ENCODE data around the gene ARHGAP22.

ARHGAP22 gene

DNA sequence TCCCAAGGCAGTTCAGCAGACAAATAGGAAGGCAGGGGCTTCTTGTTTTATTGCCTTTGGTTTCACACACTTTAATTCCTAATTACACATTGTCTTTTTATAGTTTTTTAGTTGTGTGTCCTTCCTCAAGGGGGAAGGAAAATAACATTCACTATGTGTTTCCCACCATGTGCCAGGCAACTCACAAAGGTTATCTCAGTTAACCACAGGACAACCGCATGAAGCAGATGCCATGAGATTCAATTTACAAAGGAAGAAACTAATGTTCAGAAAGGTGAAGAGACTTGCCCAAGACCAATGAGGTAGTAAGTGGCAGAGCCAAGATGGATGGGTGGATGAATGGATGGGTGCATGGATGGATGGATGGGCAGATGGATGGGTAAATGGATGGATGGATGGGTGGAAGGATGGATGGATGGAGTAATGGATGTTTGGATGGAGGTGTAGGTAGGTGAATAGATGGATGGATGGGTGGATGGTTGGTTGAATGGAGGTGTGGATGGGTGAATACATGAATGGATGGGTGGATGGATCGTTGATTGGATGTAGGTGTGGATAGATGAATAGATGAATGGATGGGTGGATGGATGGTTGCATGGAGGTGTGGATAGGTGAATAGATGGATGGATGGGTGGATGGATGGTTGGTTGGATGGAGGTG, 77.9 kb downstream of the ARHGAP22 start:
- DNase-seq, result no peak

DNA sequence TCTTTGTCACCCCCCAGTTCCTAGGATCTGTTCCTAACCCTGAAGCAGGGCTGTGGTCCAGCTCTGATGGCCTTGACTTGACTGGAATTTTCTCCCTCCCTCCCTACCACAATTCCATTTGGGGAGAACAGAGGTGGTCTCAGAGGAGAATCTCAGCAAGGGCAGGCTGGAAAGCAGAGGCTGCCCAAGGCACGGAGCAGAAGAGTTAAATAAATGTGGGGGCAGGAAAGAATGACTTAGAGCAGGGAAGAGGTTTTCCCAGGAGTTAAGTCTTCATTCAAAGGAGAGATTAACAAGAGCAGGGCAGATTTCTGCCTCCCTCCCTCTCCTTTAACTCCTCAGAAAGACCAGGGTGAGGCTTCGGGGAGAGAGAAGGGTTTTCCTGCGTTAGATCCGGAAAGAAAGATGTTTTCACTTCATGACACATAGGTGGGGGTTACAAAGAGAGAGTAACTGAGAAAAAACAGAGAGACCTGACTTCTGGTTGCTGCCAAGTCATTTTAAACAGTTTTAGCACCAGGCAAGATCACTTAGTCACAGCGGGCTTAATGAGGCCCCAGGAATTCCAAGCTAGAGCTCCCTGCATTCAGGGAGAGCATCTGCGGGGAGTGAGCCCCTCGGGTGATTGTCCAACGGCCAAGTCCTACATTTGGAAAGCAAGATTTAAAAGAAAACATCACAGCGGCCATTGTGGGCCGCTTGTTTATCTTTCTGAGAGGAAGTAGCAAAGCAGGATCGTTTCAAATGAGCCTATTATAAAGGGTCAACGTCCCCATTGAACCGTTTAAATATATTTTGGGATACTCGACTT, 78.7 kb downstream of the ARHGAP22 start:
- no peak for DNase-seq

DNA sequence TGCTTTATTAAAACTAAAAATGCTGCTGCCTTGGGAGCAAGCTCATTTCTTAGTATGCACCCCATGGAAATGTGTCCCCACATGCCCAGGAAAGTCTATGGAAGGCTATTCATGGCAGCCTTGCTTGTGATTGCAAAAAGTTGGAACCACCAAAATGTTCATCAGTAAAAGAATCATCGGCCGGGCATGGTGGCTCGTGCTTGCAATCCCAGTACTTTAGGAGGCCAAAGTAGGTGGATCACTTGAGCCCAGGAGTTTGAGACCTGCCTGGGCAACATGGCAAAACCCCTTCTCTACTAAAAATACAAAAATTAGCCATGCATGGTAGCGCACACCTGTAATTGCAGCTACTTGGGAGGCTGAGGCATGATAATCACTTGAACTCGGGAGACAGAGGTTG, 79.8 kb downstream of the ARHGAP22 start:
- DNase-seq, result no peak

DNA sequence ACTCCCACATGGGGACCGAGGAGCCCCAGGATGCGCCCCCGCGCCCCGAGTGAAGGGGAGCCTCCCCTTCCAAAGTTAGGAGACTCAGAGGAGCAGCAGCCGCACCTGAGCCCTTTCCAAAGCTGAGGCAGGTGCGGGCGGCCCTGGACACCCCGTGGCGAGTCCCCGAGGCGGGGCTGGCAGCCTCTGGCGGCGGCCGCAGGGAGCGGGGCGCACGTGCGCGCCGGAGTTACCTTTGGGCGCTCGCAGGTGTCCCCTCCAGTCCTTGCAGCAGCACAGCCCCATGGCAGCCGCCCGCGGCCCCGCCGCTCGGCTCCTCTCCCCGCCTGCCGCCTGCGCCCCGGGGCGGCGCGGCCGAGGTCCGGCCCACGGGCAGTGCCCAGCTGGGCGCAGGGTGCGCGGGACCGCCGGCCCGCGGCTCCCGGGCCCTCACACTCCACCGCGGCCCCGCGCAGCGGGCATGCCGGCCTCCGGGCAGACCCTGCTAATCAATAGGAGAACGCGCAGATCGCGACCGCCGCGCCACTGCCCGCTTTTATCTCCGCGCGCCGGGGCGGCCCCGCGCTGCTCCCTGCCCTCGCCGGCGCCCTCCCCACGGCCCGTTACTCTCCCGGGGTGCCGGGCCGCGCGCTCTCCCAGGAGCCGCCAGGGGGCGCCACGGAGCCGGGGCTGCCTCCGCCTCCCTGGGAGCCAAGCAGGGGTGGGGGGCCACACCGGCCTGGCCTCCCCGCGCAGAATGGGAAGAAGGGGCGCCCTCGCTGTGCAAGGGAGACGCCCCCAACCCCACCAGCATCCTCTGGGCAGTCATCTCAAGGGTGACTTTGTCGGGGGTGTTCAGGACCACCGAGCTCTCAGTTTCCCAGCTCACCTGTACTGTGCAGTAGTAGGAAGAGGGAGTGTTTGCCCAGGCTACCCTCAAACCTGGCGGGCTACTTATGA, 80.8 kb downstream of the ARHGAP22 start:
- peak; percentile 39 for DNase-seq

DNA sequence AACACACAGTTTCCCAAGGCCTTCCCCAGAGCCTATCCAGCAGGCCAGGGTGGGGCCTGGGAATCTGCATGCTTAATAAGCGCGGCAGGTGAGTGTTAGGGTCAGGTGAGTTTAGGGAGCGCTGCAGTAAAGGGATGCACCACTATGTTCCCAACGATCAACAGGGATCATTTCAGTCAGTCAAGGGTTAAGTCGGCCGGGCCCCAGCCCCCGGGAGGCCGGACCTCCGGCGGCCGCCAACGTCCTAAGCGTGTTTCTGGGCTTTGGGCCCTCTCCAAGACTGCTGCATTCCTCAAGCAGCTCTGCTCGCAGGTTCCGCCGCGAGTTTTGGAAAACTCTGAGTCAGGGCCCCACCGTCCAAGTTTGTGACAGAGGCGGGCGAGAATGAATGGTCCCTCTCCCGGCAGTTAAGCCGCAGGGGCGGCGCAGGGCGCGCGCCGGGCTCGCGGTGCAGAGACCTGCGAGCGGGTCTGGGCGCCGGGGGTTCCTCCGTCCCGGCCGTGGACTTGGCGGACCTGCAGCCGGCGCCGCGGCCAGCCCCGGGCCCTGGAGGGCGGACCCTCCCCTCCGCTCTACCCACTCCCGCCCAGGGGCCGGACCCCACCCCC, 81.6 kb downstream of the ARHGAP22 start:
- no peak for DNase-seq

DNA sequence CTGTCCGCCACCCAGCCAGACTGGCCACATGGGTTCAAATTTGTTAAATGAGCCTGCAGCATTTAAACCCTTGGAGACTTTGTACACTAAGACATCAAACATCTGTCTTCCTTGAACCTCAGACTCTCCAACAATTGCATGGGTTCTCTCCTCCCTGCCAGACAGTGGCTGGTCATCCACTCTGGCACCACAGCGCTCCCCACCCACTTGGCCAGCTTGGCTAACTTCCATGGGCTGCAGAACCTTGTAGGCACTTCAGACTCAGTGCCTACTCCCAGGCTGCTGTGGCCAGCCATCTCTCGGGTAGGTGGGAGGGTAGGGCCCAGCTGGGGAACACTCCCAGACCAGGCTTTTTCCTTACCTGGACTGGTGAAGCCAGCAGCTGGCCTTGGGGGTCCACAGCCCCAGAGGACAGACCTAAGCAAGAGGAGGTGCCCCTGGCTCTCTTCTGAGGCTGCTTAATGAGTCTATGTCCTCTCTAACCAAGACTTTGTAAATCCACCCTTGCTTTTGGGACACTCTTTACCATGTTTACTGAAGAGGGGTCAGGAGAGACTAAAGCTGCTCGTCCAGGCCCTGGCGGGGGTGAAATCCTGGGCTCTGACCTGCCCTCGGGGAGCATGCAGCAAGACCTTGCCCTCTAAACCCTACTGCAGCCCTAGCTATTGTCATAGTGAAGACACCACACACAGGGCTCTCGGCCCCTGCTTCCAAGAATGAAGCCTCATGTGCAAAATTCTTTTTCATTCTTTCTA, 82.7 kb downstream of the ARHGAP22 start:
- no peak for DNase-seq

DNA sequence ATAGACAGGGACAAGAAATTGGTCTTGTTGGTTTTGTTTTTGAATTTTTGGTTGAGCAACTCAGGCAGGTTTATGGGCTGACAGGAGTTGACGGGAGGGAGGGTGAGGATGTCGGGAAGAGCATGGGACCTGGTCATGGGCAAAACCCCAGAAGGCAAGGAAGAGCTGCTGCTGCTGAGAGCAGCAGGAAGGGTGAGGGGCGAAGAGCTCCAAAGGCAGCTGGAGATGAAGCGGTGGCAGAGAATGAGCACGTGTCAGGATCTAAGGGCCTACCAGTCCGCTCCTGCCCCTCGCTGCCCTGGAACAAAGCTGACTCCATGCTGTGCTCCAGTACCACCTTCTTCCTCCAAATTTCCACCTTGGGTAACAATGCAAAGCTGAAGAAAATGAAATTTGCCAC, 84.3 kb downstream of the ARHGAP22 start:
- no peak for DNase-seq

DNA sequence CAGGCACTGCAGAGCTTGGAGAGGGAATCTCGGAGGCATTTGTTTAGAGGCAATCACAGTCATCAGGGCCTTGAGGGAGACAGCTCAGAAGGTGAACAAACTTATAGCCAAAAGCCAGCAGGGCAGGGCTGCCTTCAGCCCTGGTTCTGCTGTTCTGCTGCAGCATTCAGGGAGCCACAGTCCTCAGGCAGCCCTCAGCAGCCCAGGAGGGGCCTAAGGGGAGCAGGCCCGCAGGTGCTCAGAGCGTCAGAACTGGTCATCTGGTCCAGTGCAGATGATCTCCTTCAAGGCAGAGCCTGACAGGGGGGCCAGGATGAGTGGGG, 84.7 kb downstream of the ARHGAP22 start:
- no peak for DNase-seq

DNA sequence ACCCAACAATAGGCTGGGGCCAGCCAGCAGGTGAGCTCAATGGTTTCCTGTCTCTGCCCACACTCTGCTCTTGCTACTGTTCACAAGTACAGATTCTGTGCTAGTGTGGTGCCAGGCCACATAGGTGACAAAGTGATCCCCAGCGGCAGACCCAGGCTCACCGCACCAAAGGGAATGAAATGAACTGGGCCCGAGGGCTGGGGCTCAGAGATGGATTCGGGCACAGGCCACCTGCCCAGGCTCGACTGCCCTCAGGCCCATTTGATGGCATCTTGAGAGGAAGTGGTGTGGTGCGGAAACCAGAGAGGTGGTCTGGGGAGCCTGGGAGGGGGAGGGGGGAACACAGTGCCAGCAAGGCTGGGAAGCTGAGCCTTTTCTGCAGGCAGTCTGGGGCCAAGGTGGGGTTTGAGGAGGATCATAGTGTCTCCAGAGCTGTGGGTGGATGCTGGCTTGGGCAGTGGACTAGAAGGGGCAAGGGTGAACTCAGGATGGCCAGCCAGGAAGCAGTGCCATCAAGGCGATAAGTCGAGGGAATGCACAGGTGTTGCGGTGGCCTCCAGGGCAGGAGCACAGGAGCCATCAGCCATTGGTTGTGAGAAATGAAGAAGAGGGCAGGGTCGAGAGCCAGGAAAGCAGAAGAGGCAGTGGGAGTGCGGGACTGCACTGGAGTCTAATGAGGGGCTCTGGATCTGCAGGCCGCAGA, 85.2 kb downstream of the ARHGAP22 start:
- DNase-seq, result no peak

DNA sequence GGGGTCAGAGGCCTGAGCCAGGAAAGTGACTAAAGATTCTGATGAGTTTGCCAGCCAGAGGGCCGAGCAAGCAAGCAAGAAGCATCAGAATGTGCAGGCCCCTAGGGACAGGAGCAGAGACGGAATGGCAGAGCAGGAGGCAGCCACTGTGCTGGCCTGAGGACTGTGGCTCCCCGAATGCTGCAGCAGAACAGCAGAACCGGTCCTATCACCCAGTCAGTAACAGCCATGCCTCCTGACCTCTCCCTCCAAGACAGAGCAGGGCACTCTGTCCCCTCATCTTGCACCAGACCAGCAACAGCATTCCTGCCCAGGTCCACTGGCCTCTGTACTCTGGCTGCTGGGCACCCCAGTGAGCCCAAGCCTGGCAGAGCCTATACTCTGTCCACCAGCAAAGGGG, 85.9 kb downstream of the ARHGAP22 start:
- no peak for DNase-seq

DNA sequence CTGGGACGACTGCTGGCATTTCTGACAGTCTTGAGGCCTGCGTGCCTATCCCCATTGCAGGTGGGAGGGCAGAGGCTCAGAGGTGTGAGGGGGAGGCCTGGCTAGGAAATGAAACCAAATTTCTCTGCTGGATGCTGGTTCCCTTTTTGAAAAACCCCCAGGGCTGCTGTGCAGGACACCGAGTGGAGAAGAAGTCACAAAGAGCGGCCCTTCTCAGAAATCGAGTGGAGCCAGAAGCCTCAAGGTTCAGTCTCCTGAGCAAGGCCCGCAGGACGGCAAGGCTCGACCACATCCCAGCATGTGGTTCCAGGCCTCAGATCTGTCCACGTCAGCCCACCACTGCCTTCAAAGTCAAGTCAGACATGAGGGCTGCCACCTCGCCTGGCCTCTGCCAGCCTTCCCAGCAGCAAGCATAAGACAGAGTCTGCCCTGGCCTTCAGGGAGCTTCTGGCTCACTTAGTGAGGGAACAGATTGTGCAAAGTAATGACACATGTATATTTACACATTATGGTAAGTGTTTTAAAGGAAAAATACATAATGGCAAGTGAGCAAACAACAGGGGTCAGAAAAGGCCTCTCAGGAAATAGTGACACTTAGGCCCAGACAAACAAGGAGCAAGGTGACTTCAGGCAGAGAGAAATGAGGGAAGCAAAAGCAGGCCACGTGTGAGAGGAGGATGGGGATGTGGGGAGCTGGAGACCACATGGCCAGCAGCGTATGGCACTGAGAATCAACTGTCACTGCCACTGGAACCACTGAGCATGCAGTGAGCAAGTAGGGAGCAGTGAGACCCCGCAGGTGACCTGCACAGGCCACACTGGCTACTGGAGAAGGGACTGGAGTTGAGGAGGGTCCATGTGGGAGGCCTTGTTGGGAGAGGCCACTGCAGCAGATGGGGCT, 86.7 kb downstream of the ARHGAP22 start:
- no peak for DNase-seq

DNA sequence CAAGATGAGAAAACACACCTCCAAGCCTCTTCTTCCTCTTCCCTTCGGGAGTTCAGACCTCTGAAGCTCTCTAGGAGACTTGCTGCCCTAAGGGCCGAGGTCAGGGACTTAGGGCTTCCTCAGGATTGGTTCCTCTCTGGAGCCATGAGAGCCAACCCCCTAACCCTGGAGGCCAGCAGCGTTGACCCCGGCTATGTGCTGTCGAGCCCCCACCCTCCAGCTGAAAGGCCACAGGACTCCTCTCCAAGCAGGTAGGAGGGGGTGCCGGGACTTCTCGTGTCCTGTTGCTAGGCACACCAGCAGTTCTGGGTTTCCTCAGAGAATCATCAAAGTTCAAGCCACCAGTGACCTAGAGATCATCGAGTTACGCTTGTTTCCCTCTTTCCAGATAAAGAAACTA, 87.4 kb downstream of the ARHGAP22 start:
- no peak for DNase-seq

DNA sequence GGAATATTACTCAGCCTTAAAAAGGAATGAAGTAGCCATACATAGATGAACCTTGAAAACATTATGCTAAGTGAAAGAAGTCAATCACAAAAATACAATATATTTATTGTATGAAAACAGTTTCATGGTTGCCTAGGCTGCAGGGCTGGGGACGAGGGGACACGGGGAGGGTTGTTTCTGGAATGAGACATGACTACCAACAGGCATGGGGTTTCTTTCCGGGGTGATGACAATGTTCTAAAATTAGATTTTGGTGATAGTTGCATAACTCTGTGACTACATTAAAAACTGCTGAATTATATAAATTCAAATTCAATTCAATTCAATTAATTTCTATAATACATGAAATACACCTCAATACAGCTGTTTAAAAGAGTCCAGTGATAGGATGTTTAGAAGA, 88.0 kb downstream of the ARHGAP22 start:
- no peak for DNase-seq

DNA sequence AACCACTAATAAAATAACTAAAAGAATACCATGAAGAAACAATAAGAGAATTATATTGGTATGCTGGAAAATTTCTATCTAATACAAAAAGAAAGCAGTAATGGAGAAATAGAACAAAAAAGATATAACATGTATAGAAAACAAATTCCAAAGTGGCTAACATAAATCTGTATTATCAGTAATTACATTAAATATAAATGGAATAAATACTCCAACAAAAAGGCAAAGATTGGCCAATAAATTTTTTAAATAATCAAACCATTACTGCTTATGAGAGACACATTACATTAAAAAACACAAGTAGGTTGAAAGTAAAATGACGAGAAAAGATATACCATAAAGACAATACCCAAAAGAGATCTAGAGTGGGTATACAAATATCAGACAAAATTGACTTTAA, 90.0 kb downstream of the ARHGAP22 start:
- no peak for DNase-seq

DNA sequence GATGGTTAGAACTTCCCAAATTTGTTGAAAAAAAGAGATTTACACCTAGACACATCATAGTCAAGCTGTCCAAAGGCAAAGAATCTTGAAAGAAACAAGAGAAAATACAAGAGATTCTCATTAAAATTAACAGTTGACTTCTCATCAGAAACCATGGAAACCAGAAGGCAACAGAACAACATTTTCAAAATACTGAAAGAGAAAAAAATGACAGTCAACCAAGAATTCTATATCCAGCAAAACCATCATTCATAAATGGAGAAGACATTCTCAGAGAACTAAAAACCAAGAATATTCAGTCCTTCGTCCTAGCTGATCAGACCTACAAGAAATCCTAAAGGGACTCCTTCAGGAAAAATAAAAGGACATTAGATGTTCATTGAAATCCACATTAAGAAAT, 90.6 kb downstream of the ARHGAP22 start:
- no peak for DNase-seq

DNA sequence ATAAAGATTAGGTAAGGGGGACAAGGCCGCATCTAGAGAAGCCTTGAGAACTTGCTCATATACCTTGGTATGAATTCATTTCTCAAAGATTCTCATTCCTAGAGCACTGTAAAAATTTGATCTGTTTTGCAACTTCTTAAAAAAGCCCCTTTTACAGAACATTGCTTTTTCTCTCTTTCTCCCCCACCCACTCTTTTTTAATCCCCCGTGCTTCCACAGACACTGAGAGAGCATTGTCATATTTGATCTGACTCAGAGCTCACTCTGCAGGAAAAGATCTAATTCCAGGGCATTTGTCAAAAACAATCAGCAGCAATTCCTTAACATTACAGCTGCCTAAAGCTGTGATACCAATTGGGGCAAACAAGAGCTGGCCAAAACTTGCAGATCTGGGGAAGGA, 92.0 kb downstream of the ARHGAP22 start:
- no peak for DNase-seq

DNA sequence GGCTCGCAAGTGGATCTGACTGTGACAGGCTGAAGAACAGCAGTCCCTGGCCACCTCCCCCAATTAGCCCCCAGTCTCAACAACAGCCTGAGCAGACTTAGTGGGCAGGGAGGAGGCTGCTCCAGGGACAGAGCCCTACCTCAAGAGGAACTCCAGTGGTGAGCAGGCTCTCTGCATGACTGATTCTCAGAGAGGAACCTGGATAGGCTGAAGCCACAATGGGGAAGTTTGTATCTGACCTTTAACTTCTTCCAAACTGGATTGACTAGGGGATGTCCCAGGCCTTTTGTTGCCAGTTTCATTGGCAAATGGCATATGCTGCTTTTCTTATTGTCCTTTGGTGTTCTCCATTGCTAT, 93.0 kb downstream of the ARHGAP22 start:
- no peak for DNase-seq

DNA sequence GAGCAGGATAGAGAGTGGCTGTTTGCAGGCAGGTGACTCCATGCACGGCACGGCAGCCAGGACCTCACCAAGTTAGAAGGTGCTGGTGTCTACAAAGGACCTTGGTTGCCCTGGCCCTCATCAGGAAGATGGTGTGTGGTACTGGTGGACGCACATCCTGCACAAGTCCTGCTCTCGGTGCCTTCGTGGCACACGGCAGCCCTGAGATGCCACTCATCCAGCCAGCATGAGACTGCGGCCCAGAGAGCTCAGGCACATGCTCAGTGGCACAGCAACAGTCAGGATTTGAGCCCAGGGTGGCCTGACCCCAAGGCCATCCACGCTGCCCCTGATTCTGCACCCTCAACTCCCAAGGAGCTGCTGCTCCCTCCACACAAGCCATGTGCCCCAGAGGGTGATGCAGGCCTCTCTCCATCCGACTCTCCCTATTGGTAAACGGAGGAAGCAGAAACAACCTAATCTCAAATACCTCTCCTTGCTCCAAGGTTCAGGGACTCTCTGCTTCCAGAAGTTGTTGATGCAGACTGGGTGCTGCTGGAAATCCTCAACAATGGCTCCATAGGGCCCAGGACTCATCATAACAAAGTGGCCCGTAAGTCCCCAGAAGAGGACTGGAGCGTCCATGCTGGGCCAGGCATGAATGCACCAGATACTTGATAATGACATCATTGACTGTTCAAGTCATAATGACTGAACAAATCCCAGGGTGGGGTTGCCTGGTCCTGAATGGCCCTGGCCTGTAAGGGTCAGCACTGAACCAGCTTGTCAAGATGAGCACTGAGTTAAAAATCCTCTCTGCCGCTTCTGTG, 93.6 kb downstream of the ARHGAP22 start:
- DNase-seq, result peak; percentile 10

DNA sequence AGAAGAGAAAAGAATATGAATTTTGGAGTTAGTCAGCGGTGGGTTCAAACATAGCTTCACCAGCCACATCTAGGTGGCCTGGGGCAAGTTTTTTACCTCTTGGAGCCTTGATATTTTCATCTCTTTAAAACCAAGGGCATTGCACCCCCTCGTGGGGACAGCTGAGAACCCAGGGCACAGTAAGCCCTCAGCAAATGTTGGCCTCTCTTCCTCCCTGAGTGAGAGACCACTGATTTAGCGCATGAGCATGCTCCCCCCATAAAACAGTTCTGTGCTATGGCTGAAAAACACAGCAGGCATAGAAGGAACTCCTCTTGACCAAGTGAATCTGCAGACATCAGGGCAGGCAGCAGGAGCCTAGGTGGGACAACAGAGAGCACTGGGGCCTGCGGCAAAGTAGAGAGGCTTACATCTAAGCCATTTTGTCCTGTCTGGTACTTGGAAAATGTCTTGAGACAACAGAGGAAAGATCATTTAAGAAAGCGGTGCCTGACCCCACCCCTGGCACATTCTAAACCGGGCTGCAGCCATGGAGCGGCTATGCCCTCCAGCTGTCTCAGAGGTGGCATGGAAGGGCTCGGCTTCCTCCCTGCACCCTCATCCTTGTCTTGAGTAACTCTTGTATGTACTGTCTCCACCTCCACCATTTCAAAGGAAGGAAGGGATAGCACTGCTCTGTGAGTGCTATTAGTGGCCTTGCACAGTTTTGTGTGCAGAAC, 94.7 kb downstream of the ARHGAP22 start:
- DNase-seq, result peak; percentile 28
